Brain microvascular endothelial cell (primary cell): ENCODE data around the gene COMMD9.

Source experiments
- DNase-seq: peaks from one replicate; pipeline ENCODE4 v3.0.0-alpha.2; 2020
- H3K27ac ChIP-seq: fragments of 250-450 bp; sonication (Bioruptor Pico); 2 replicates; pipeline ENCODE4 v1.5.1; 2020; ENCODE audit warnings: mild to moderate bottlenecking, moderate library complexity
- H3K27me3 ChIP-seq: fragments of 250-450 bp; sonication (Bioruptor Pico); replicated peaks from 2 replicates; pipeline ENCODE4 v1.5.1; 2020; ENCODE audit warnings: mild to moderate bottlenecking
- H3K36me3 ChIP-seq: fragments of 250-450 bp; sonication (Bioruptor Pico); replicated peaks from 2 replicates; pipeline ENCODE4 v1.5.1; 2020; ENCODE audit warnings: mild to moderate bottlenecking
- H3K4me3 ChIP-seq: 2 replicates; pipeline ENCODE4 v1.5.1; 2011; ENCODE audit warnings: low read depth, mild to moderate bottlenecking, control low read depth, low read length, moderate library complexity
- CTCF ChIP-seq: IDR thresholded peaks from 2 replicates; pipeline ENCODE4 v1.5.1; 2011; ENCODE audit warnings: low read depth, mild to moderate bottlenecking, moderate library complexity, low read length, control low read depth, inconsistent platforms; ENCODE audit errors: missing control alignments
- in situ Hi-C: cut with HindIII; loops from 2 replicates; pipeline ENCODE4 v1.10.0; 2017; ENCODE audit warnings: low sequenced_read_pairs, low pct_ligation_motif_present

The COMMD9 gene

GRCh38 chr11:36240801-36241200, 48.4 kb downstream of the COMMD9 start:
- Histone ChIP-seq H3K27ac (no peak overlapping the region), H3K4me3 (no peak overlapping the region), H3K27me3 (no peaks in the 10 kb centered on the region), H3K36me3 (no peaks in the 10 kb centered on the region)
- no peak for TF ChIP-seq CTCF
- in situ Hi-C loops = no loop called here
- no peak for DNase-seq

GRCh38 chr11:36240173-36240572, 49.1 kb downstream of the COMMD9 start:
- Histone ChIP-seq H3K27ac (no peak overlapping the region), H3K27me3 (no peaks in the 10 kb centered on the region), H3K36me3 (no peaks in the 10 kb centered on the region), H3K4me3 (no peak overlapping the region)
- no peak for DNase-seq
- in situ Hi-C loops = no loop called here
- TF ChIP-seq CTCF = no peak

GRCh38 chr11:36239636-36240035, 49.6 kb downstream of the COMMD9 start:
- DNase-seq = no peak
- Histone ChIP-seq H3K4me3 (no peak overlapping the region), H3K36me3 (no peaks in the 10 kb centered on the region), H3K27ac (no peak overlapping the region), H3K27me3 (no peaks in the 10 kb centered on the region)
- in situ Hi-C loops = no loop called here
- no peak for TF ChIP-seq CTCF

- Histone ChIP-seq H3K27me3 (no peaks in the 10 kb centered on the region), H3K36me3 (no peaks in the 10 kb centered on the region), H3K4me3 (no peak overlapping the region), H3K27ac (no peak overlapping the region)
- in situ Hi-C loops = no loop called here
- DNase-seq = no peak
- TF ChIP-seq CTCF = no peak
Measured at GRCh38 chr11:36238881-36239280, 50.3 kb downstream of the COMMD9 start.

GRCh38 chr11:36238036-36238631, 51.1 kb downstream of the COMMD9 start:
- Histone ChIP-seq H3K27me3 (no peaks in the 10 kb centered on the region), H3K4me3 (no peak overlapping the region), H3K36me3 (no peaks in the 10 kb centered on the region), H3K27ac (no peak overlapping the region)
- in situ Hi-C loops = no loop called here
- no peak for DNase-seq
- no peak for TF ChIP-seq CTCF

DNA sequence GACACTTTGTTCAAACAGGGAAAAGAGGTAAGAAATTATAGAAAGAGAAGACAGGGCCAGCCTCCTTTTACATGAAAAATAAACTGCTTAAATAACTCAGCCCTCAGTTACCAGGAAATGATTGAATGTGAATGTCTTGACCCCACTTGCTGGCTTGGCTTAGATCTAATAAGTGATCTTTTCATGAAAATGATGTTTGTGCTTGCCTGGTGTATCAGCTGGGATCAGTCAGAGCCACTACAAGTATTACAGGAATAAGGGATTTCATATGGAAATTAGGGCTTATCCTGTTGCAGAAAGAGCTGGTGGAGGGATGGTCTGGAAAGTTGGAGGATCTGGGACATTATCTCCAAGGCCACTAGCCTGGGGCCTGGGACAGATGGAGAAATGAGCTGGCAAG, 51.8 kb downstream of the COMMD9 start:
- H3K27me3 ChIP-seq = no peaks in the 10 kb centered on the region
- no peak for DNase-seq
- H3K36me3 ChIP-seq = no peaks in the 10 kb centered on the region
- no peak overlapping the region for H3K27ac ChIP-seq
- H3K4me3 ChIP-seq = no peak overlapping the region
- no peak for TF ChIP-seq CTCF
- in situ Hi-C loops = no loop called here
